Natural killer cell (primary cell): ENCODE results near the gene FMNL3. TPM values are rescaled to one million over a fixed set of nuclear protein-coding genes. Genes with fewer than 3 reads are reported as not detected.

Experiments used
- ATAC-seq, 3 donors: fragments of 150-1000 bp in 2 of 3; fragments of 200-7000 bp in 1 of 3; cut with Tn5 transposase; 1 replicate in 1 of 3; 2 replicates in 2 of 3; pipeline ENCODE4 v1.10.0; 2021; ENCODE audit warnings: mild to moderate bottlenecking in 2 of 3, moderate library complexity in 2 of 3
- DNase-seq, 2 donors: peaks; one replicate each; pipeline versions ENCODE4 v3.0.0 to v3.0.0-alpha.2; 2013 to 2021; ENCODE audit warnings: mixed read lengths in 1 of 2
- H3K27ac ChIP-seq: one replicate; pipeline ENCODE4 v1.5.1; 2013; ENCODE audit warnings: mild to moderate bottlenecking, low read length
- H3K27me3 ChIP-seq: one replicate; pipeline ENCODE4 v1.6.1; 2013; ENCODE audit warnings: low read length; ENCODE audit not compliant: control insufficient read depth, insufficient read depth
- H3K36me3 ChIP-seq: one replicate; pipeline ENCODE4 v1.6.1; 2013; ENCODE audit warnings: low read length; ENCODE audit not compliant: control insufficient read depth, insufficient read depth
- H3K4me1 ChIP-seq: one replicate; pipeline ENCODE4 v1.6.1; 2013; ENCODE audit warnings: low read length; ENCODE audit not compliant: control insufficient read depth, insufficient read depth
- H3K4me3 ChIP-seq: one replicate; pipeline ENCODE4 v1.5.1; 2013; ENCODE audit warnings: low read length
- H3K9me3 ChIP-seq: one replicate; pipeline ENCODE4 v1.6.1; 2013; ENCODE audit warnings: low read length; ENCODE audit not compliant: control insufficient read depth, insufficient read depth
- H3K27ac Mint-ChIP-seq, 2 donors: one replicate each; pipeline ENCODE4 v1.8.0; 2022; ENCODE audit warnings: mild to moderate bottlenecking in 2 of 2, mixed read lengths in 2 of 2, moderate library complexity in 1 of 2
- H3K27me3 Mint-ChIP-seq, 2 donors: one replicate each; pipeline ENCODE4 v1.8.0; 2022; ENCODE audit warnings: low read depth in 2 of 2, mixed read lengths in 2 of 2
- H3K36me3 Mint-ChIP-seq: one replicate; pipeline ENCODE4 v1.8.0; 2022; ENCODE audit warnings: mixed read lengths
- H3K4me1 Mint-ChIP-seq, 2 donors: one replicate each; pipeline ENCODE4 v1.8.0; 2022; ENCODE audit warnings: mixed read lengths in 2 of 2
- H3K4me3 Mint-ChIP-seq: one replicate; pipeline ENCODE4 v1.8.0; 2022; ENCODE audit warnings: mild to moderate bottlenecking, moderate library complexity, mixed read lengths
- H3K9me3 Mint-ChIP-seq, 2 donors: one replicate each; pipeline ENCODE4 v1.8.0; 2022; ENCODE audit warnings: mixed read lengths in 2 of 2
- CTCF ChIP-seq: fragments of 200-600 bp; IDR thresholded peaks from one replicate; pipeline ENCODE4 v1.8.0; 2022; ENCODE audit warnings: antibody characterized with exemption
- WGBS: methylation state at CpG from one replicate; pipeline ENCODE4 v1.1.7; 2013; ENCODE audit warnings: missing lambda C conversion rate; ENCODE audit not compliant: insufficient coverage; 5-methylcytosine and 5-hydroxymethylcytosine counted together
- intact Hi-C: fragments of 100-400 bp; cut with micrococcal nuclease; formaldehyde crosslinking; loops from one replicate; pipeline ENCODE4 v1.14.2; 2022
- total RNA-seq, 4 donors: library from RNA; stranded (reverse); fragments of 120-200 nt in 1 of 4; gene quantifications; one replicate each; pipeline versions ENCODE4 v1.2.3 to v1.2.4, GENCODE V29; 2013 to 2022

The FMNL3 gene
- total RNA-seq, 3 donors from 2014 or later (not counting 1 experiment from before 2014, with no cell fraction given) = 54.2 to 82.6 (median 58.7) TPM

DNA sequence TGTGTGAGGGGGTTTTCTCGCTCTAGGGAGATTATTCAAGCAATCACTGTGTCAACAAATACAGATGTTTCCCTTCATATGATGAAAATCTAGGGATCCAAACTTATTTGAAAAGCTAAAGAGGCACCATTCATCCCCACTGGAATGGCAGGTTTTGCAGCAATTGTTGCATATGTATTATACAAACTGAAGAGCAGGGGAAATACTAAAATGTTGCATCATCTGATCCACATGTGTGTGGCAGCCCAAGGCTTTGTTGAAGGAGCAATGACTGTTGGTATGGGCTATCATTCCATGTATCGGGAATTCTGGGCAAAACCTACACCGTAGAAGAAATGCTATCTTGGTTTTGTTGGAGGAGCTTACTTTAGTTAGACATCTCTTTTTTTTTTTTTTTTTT is 87.9 kb downstream of the FMNL3 start:
- no peak for DNase-seq
- no peak overlapping the region for H3K4me3 ChIP-seq
- WGBS = 92% methylated on average over 2 of the region's 3 CpGs
- H3K36me3 Mint-ChIP-seq = no peaks in the 10 kb centered on the region
- no peak overlapping the region for H3K27ac ChIP-seq
- no peak overlapping the region for H3K27ac Mint-ChIP-seq
- intact Hi-C loops = no loop called here
- H3K4me1 Mint-ChIP-seq = peaks cover 7 to 18% of the 10 kb centered on the region in 2 donors
- ATAC-seq = no peak
- H3K36me3 ChIP-seq = no peaks in the 10 kb centered on the region
- no peaks in the 10 kb centered on the region for H3K9me3 ChIP-seq
- H3K27me3 Mint-ChIP-seq = peaks cover 17 to 38% of the 10 kb centered on the region in 2 donors
- H3K27me3 ChIP-seq = peaks cover 13% of the 10 kb centered on the region
- TF ChIP-seq CTCF = no peak
- H3K4me1 ChIP-seq = peaks cover 22% of the 10 kb centered on the region
- no peaks in the 10 kb centered on the region for H3K9me3 Mint-ChIP-seq
- H3K4me3 Mint-ChIP-seq = no peak overlapping the region

DNA sequence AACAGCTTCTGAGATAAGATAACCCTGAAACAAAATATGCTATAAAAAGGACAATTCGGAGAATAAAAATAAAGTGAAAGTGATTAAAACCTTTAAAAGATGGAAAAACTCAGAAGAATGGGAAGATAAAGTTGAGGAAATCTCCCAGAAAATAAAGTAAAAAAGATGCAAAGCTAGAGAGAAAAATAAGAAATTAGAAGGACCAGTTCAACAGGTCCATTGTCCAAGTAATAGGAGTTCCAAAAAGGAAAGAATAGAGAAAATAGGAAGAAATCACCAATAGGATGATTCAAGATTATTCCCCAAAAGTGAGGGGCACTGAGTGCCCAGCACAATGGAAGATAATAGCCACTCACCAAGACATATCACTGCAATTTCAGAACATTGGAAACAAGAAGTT is 88.6 kb downstream of the FMNL3 start:
- no peak for ATAC-seq
- Mint-ChIP-seq H3K4me3 (no peak overlapping the region), H3K27ac (no peak overlapping the region), H3K4me1 (peaks cover 7 to 18% of the 10 kb centered on the region in 2 donors), H3K36me3 (no peaks in the 10 kb centered on the region), H3K9me3 (no peaks in the 10 kb centered on the region), H3K27me3 (peaks cover 18 to 41% of the 10 kb centered on the region in 2 donors)
- Histone ChIP-seq H3K4me3 (no peak overlapping the region), H3K9me3 (no peaks in the 10 kb centered on the region), H3K36me3 (no peaks in the 10 kb centered on the region), H3K27me3 (peaks cover 13% of the 10 kb centered on the region), H3K4me1 (peaks cover 22% of the 10 kb centered on the region), H3K27ac (no peak overlapping the region)
- intact Hi-C loops = no loop called here
- 67% methylated on average over 1 of the region's 1 CpG for whole genome bisulfite sequencing
- TF ChIP-seq CTCF = no peak
- no peak for DNase-seq

GRCh38 chr12:49616533-49617219 is 90.5 kb downstream of the FMNL3 start:
- WGBS = 76% methylated on average over 4 of the region's 5 CpGs
- intact Hi-C loops = no loop called here
- Histone ChIP-seq H3K9me3 (no peaks in the 10 kb centered on the region), H3K4me1 (peaks cover 8% of the 10 kb centered on the region), H3K4me3 (no peak overlapping the region), H3K27me3 (peaks cover 13% of the 10 kb centered on the region), H3K27ac (no peak overlapping the region), H3K36me3 (no peaks in the 10 kb centered on the region)
- no peaks in the 10 kb centered on the region for H3K9me3 Mint-ChIP-seq
- peaks cover 0 to 8% of the 10 kb centered on the region in 2 donors for H3K4me1 Mint-ChIP-seq
- no peak for ATAC-seq
- no peak for TF ChIP-seq CTCF
- H3K27me3 Mint-ChIP-seq = peaks cover 20 to 46% of the 10 kb centered on the region in 2 donors
- no peak for DNase-seq
- H3K27ac Mint-ChIP-seq = no peak overlapping the region
- no peaks in the 10 kb centered on the region for H3K36me3 Mint-ChIP-seq
- H3K4me3 Mint-ChIP-seq = no peak overlapping the region

DNA sequence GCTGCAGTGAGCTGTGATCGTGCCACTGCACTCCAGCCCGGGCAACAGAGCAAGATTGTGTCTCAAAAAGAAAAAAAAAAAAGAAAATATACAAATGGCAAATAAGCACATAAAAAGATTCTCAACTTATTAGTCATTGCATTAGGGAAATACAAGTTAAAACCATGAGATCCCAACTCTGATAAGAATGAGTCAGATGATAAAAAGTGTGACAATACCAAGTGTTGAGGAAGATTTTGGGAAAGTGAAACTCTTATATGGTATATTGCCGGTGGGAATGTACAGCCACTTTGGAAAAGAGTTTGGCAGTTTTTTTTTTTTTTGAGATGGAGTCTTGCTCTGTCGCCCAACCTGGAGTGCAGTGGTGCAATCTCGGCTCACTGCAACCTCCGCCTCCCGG is 91.5 kb downstream of the FMNL3 start:
- intact Hi-C loops = no loop called here
- Mint-ChIP-seq H3K4me1 (no peaks in the 10 kb centered on the region), H3K9me3 (no peaks in the 10 kb centered on the region), H3K27me3 (peaks cover 20 to 46% of the 10 kb centered on the region in 2 donors), H3K36me3 (no peaks in the 10 kb centered on the region), H3K27ac (no peak overlapping the region), H3K4me3 (no peak overlapping the region)
- ATAC-seq (no peak), DNase-seq (no peak)
- peaks cover 1% of the 10 kb centered on the region for H3K9me3 ChIP-seq
- TF ChIP-seq CTCF = no peak
- no peak overlapping the region for H3K27ac ChIP-seq
- 100% methylated on average over 2 of the region's 7 CpGs for WGBS
- no peak overlapping the region for H3K4me3 ChIP-seq
- H3K36me3 ChIP-seq = no peaks in the 10 kb centered on the region
- peaks cover 13% of the 10 kb centered on the region for H3K27me3 ChIP-seq
- H3K4me1 ChIP-seq = no peaks in the 10 kb centered on the region
